HL-60 (cell line): ENCODE measurements around the gene SAMM50.

Experiments
- POLR2AphosphoS5 ChIP-seq: IDR thresholded peaks from 2 replicates; pipeline ENCODE4 v1.6.1; 2012; ENCODE audit warnings: low read depth
- REST ChIP-seq: IDR thresholded peaks from 2 replicates; pipeline ENCODE4 v1.6.1; 2012; ENCODE audit warnings: low read depth; ENCODE audit not compliant: insufficient replicate concordance

- TF ChIP-seq REST (no peak), POLR2AphosphoS5 (no peak)
These were observed 3.9 kb upstream of the SAMM50 start for GRCh38 chr22:43951391-43951790.
